GM12873 (cell line): ENCODE results near the gene SRGAP1.

Experiments used
- TF ChIP-seq, protein P1 (sequence below): IDR thresholded peaks from 2 replicates; pipeline ENCODE4 v1.5.1; 2012; ENCODE audit warnings: low read depth, mild to moderate bottlenecking, moderate library complexity, low read length, control low read depth; ENCODE audit not compliant: insufficient read depth; ENCODE audit errors: missing control alignments

SRGAP1 gene

DNA sequence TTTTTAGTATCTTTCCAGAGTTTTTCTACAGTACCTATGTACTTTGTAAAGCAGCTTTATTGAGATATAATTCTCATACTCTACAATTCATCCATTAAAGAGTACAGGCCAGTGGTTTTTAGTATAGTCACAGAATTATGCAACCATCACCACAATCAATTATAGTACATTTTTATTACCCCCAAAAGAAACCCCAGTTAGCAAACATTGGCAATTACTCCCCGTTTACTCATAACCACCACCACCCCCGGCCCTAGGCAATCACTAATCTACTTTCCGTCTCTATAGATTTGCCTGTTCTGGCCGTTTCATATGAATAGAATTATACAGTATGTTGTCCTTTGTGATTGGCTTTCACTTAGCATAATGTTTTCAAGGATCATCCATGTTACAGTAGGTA lies 257.8 kb downstream of the SRGAP1 start:
- TF ChIP-seq, protein P1, sequence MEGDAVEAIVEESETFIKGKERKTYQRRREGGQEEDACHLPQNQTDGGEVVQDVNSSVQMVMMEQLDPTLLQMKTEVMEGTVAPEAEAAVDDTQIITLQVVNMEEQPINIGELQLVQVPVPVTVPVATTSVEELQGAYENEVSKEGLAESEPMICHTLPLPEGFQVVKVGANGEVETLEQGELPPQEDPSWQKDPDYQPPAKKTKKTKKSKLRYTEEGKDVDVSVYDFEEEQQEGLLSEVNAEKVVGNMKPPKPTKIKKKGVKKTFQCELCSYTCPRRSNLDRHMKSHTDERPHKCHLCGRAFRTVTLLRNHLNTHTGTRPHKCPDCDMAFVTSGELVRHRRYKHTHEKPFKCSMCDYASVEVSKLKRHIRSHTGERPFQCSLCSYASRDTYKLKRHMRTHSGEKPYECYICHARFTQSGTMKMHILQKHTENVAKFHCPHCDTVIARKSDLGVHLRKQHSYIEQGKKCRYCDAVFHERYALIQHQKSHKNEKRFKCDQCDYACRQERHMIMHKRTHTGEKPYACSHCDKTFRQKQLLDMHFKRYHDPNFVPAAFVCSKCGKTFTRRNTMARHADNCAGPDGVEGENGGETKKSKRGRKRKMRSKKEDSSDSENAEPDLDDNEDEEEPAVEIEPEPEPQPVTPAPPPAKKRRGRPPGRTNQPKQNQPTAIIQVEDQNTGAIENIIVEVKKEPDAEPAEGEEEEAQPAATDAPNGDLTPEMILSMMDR: no peak

DNA sequence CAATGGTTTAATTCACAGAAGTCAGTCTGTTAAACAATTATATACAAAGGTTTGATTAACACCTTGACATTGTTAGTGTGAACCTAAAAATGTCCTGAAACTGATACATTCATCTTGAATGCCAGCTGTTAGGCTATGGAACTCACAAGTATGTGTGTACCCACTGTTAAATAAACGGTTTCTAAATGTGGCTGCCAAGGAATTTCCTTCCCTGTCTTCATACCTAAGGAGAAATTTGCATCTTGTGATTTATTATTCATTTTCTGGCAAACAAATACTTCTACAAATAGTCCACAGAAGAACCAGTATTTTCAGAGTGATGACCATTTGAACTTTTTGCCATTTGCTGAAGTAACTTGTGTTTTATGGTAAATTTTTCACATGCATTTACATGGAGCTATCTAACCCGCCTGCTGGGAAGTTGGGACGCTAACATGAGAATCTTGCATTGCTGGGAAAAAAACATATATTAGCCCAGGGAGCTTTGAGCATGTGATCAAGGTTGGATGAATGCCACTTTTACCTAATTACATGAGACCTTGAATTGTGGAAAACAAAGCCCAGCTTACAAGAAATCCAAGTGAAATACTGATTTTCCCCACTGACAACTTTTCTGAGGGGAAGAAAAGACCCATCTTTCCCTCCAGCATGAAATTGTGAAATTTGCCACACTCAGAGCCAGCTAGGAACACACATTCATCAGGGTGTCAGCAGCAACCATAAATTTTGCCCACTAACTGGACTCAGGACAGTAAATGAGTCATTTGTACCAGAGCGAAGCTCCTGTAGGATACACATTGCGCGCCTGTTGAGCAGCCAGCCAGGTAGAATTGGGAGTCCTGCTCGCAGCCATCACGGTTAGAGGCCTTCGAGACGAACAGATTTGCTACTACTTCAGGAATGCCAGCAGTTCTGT lies 259.6 kb downstream of the SRGAP1 start:
- TF ChIP-seq, protein P1: no peak

DNA sequence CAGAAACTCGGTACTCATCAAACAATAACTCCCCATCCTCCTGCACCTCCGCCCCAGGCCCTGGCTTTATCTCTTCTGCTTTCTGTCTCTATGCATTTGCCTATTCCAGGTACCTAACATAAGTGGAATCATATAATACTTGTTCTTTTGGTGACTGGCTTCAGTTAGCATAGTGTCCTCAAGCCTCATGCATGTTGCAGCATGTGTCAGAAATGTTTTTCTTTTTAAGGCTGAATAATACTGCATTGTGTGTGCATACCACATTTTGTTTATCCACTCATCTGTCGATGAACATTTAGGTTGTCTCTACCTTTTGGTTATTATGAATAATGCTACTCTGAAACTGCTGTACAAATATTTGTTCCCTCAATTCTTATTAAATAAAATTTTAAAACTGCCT lies 260.5 kb downstream of the SRGAP1 start:
- TF ChIP-seq, protein P1: no peak

DNA sequence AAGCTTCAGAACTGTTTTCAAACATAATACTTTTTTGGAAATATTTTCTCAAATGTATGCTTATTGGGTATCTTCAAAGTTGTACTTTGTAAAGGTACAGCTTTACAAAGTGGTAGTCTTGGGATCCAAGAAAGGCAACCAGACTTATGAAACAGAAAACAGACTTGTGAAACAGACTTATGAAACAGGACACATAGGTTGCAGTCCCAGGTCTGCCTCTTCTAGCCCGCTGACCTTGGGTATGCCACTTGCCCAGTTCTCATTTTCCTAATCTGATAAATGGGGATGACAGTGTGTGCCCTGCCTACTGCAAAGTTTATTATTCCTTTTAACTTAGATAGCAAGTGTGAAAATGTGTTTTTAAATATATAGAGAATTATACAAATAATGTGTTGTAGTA lies 263.3 kb downstream of the SRGAP1 start:
- TF ChIP-seq, protein P1: no peak

DNA sequence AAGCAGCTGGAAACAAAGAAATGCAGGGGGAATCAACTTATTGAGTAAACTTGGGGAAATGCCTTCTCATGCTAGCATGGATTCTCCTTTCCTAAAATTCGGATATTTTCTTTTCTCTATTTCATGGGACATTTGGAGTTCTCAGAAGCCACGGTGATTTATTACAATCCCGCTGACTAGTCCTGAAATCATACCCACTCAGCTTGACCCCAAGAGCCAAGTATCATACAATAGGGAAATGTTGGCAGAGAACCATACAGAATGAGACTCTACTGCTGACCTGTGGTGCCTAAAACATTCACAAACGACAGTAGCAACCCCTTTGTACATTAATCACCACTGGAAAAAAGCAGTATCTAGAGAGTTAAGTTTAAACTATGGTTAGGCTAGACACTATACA lies 265.2 kb downstream of the SRGAP1 start:
- TF ChIP-seq, protein P1: no peak

DNA sequence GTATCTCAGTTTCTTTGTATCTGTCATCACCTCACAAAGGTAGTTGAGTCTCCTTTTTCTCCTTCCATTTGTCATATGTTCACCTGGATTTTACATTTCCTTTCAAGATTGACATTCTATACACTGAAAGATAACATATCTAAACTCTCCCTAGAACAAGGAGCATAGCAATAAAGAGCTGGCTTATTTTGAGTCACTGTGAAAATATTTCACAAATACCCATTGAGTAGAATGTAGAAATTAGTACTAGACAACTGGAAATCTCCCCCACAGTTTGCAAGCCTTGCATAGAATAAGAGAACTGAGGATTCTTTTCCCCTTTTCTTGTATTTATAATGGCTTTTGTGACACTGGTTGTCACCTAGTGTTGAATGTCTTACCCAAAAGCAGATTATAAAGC lies 266.4 kb downstream of the SRGAP1 start:
- TF ChIP-seq, protein P1: no peak

DNA sequence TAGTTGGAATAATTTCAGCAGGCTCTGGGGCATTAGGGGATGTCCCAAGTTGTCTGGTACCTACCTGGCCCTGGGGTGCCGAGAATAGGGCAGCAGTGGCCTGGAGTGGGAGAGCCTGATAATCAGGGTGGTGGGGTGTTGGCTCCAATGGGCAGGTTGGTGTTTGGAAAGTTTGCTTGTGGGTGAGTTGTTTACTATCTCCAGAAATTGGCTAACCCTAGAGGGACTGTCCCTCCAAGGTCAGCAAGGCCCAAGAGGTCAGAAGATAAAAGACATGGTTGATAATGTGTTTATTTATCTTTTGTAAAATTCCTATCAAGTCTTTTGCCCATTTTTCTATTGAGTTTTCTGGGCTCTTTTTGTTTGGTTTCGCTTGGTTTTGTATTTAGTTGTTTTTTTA lies 272.5 kb downstream of the SRGAP1 start:
- TF ChIP-seq, protein P1: no peak
